PFSK-1 (cell line): Measurements from ENCODE around the gene GLS.

Source experiments
- FOXP2 ChIP-seq: optimal IDR thresholded peaks from 2 replicates; pipeline ENCODE3; 2011; ENCODE audit warnings: borderline replicate concordance, control low read depth, inconsistent platforms; ENCODE audit not compliant: insufficient read depth; ENCODE audit errors: extremely low read length, extremely low read depth
- POLR2AphosphoS5 ChIP-seq: IDR thresholded peaks from 2 replicates; pipeline ENCODE4 v1.6.1; 2012; ENCODE audit warnings: low read depth, mild to moderate bottlenecking, control low read depth, low read length, moderate library complexity
- SIN3A ChIP-seq: IDR thresholded peaks from 2 replicates; pipeline ENCODE4 v1.6.1; 2012; ENCODE audit warnings: mild to moderate bottlenecking, low read length, moderate library complexity, borderline replicate concordance; ENCODE audit not compliant: insufficient read depth
- TAF1 ChIP-seq: IDR thresholded peaks from 2 replicates; pipeline ENCODE4 v1.6.1; 2012; ENCODE audit warnings: low read length, control low read depth, borderline replicate concordance; ENCODE audit not compliant: insufficient read depth
- TF ChIP-seq, protein P1 (sequence below), 2 experiments: IDR thresholded peaks; 2 replicates each; pipeline versions ENCODE4 v1.6.1 to v1.8.0; 2011 to 2012; ENCODE audit warnings: low read depth in 2 of 2, low read length in 2 of 2, control low read depth in 1 of 2, inconsistent platforms in 1 of 2, mild to moderate bottlenecking in 1 of 2, moderate library complexity in 1 of 2; ENCODE audit not compliant: insufficient read depth in 1 of 2

GLS gene

DNA sequence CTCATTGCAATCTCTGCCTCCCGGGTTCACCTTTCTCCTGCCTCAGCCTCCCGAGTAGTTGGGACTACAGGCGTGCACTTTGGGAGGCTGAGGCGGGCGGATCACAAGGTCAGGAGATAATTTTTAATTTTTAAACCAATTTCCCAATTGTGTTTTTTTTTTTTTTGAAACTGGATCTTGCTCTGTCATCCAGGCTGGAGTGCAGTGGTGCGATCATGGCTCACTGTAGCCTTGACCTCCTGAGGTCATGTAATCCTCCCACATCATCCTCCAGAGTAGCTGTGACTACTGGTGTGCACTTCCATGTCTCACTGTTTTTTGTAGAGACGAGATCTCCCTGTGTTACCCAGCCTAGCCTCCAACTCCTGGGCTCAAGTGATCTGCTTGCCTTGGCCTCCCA is 49.3 kb downstream of the GLS start:
- no peak for TF ChIP-seq FOXP2
- TF ChIP-seq, protein P1, sequence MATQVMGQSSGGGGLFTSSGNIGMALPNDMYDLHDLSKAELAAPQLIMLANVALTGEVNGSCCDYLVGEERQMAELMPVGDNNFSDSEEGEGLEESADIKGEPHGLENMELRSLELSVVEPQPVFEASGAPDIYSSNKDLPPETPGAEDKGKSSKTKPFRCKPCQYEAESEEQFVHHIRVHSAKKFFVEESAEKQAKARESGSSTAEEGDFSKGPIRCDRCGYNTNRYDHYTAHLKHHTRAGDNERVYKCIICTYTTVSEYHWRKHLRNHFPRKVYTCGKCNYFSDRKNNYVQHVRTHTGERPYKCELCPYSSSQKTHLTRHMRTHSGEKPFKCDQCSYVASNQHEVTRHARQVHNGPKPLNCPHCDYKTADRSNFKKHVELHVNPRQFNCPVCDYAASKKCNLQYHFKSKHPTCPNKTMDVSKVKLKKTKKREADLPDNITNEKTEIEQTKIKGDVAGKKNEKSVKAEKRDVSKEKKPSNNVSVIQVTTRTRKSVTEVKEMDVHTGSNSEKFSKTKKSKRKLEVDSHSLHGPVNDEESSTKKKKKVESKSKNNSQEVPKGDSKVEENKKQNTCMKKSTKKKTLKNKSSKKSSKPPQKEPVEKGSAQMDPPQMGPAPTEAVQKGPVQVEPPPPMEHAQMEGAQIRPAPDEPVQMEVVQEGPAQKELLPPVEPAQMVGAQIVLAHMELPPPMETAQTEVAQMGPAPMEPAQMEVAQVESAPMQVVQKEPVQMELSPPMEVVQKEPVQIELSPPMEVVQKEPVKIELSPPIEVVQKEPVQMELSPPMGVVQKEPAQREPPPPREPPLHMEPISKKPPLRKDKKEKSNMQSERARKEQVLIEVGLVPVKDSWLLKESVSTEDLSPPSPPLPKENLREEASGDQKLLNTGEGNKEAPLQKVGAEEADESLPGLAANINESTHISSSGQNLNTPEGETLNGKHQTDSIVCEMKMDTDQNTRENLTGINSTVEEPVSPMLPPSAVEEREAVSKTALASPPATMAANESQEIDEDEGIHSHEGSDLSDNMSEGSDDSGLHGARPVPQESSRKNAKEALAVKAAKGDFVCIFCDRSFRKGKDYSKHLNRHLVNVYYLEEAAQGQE (IDR thresholded peaks at IDR 0.05; ENCODE audit: insufficient read depth in 1 of 2, low read depth in 2 of 2, low read length in 2 of 2) = no peak
- no peak for TF ChIP-seq SIN3A
- no peak for TF ChIP-seq POLR2AphosphoS5
- TF ChIP-seq TAF1 = no peak

DNA sequence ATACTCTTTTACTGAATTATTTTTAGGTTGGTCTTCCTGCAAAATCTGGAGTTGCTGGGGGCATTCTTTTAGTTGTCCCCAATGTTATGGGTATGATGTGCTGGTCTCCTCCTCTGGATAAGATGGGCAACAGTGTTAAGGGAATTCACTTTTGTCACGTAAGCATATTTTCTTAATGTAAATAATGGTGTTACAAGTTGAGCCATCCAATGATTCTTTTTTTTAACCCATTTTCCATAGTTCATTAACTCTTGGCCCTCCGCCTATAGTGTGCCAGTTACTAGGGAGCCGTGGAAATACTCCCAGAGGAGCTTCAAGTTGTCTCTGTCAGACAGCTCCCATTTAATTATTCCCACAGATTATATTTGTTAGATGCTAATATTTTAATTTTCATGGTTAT is 49.8 kb downstream of the GLS start:
- TF ChIP-seq TAF1 (no peak), SIN3A (no peak), FOXP2 (no peak), POLR2AphosphoS5 (no peak)
- TF ChIP-seq, protein P1 (IDR thresholded peaks at IDR 0.05; ENCODE audit: insufficient read depth in 1 of 2, low read depth in 2 of 2, low read length in 2 of 2) = no peak

DNA sequence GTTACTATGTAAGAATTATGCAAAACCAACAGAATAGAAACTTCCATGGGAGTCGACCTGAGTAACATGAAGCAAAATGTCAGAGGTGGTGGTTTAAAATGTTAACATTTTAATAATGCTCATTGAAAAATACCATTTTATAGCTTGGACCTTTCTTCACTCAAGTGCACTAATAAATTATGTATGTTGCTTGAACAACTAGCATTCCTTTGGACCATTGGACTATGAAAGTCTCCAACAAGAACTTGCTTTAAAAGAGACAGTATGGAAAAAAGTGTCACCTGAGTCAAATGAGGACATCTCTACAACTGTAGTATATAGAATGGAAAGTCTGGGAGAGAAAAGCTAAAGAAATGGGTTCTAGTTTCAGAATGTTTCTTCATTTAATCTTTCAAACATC is 51.9 kb downstream of the GLS start:
- no peak for TF ChIP-seq FOXP2
- TF ChIP-seq POLR2AphosphoS5 = no peak
- TF ChIP-seq, protein P1 (IDR thresholded peaks at IDR 0.05; ENCODE audit: insufficient read depth in 1 of 2, low read depth in 2 of 2, low read length in 2 of 2) = no peak
- TF ChIP-seq TAF1 = no peak
- no peak for TF ChIP-seq SIN3A

DNA sequence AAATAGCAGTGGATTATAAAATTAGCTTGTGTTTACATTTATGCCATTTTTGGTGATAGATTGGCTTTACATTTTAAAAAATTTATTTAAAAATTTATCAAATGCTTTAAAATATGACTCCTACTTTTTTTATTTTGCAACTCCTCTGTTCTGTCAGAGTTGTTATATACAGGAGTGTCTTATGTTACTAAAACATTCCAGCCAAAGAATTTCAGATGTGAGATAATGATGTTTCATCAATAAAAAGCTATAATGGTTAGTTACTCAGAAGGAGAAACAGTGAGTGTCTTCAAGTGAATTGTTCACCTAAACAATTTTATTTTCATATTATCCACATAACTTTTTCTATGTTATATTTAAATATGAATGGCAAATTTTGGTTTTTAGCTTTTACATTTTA is 52.7 kb downstream of the GLS start:
- TF ChIP-seq TAF1 = no peak
- no peak for TF ChIP-seq POLR2AphosphoS5
- TF ChIP-seq, protein P1 (IDR thresholded peaks at IDR 0.05; ENCODE audit: insufficient read depth in 1 of 2, low read depth in 2 of 2, low read length in 2 of 2) = no peak
- no peak for TF ChIP-seq SIN3A
- no peak for TF ChIP-seq FOXP2

DNA sequence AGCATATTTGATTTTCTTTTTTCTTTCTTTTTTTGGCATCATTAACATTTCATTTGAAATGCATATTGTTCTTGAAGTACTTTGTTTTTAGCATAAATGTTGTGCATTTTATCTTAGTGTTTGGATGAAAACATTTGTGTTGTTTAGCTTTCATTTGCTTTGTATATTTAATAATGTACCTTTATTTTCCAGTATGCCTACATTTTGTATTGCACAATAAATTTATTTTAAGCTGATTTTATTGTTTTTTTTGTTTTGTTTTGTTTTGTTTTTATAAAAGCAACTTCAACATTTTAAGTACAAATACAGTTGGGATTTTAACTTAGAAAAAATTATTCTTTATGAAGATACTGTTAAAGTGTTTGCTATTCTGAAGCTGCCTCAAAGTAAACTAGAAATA is 54.4 kb downstream of the GLS start:
- TF ChIP-seq, protein P1 (IDR thresholded peaks at IDR 0.05; ENCODE audit: insufficient read depth in 1 of 2, low read depth in 2 of 2, low read length in 2 of 2) = no peak
